HepG2 (cell line): ENCODE results near the gene AK3. TPM values are rescaled to one million over a fixed set of nuclear protein-coding genes. Genes with fewer than 3 reads are reported as not detected.

ENCODE experiments used
- ATRX ChIP-seq: sonication (generic); formaldehyde crosslinking; IDR thresholded peaks from 2 replicates; pipeline ENCODE4 v1.4.0; 2020; ENCODE audit warnings: missing genetic modification reagents, borderline replicate concordance
- ELF1 ChIP-seq: sonication (generic); formaldehyde crosslinking; IDR thresholded peaks from 2 replicates; pipeline ENCODE4 v1.4.0; 2020; ENCODE audit warnings: missing genetic modification reagents
- ETV5 ChIP-seq: IDR thresholded peaks from 2 replicates; pipeline ENCODE4 v1.6.1; 2018; ENCODE audit warnings: missing biosample characterization, missing genetic modification reagents, inconsistent platforms, borderline replicate concordance
- RAD21 ChIP-seq: fragments of 450-650 bp; formaldehyde crosslinking; IDR thresholded peaks from 2 replicates; pipeline ENCODE4 v1.5.0; 2020; ENCODE audit warnings: mild to moderate bottlenecking
- ZBTB38 ChIP-seq: sonication (generic); formaldehyde crosslinking; IDR thresholded peaks from 2 replicates; pipeline ENCODE4 v1.5.1; 2020; ENCODE audit warnings: mild to moderate bottlenecking, missing genetic modification reagents
- ZNF292 ChIP-seq: sonication (generic); formaldehyde crosslinking; IDR thresholded peaks from 2 replicates; pipeline ENCODE4 v1.8.1; 2022; ENCODE audit warnings: mild to moderate bottlenecking, low read depth, missing genetic modification reagents, borderline replicate concordance
- polyA plus RNA-seq, 8 experiments: library from polyadenylated mRNA; depleted of rRNA in 3 of 8; stranded (reverse) in 7 of 8; unstranded in 1 of 8; fragments of >200 nt; fragmentation: Illumina TruSeq in 4 of 8; extraction: Trizol in 4 of 8; gene quantifications; 2 replicates each; pipeline versions ENCODE4 v1.2.1 to v1.2.3, GENCODE V29; 2011 to 2016; ENCODE audit warnings: low read depth in 4 of 8, missing spikeins in 1 of 8, mixed read lengths in 1 of 8; ENCODE audit not compliant: insufficient read depth in 1 of 8
- total RNA-seq, 5 experiments: library from RNA; depleted of rRNA; stranded (reverse); fragments of >200 nt; fragmentation: Illumina TruSeq; extraction: Trizol; gene quantifications; 2 replicates each; pipeline ENCODE4 v1.2.3, GENCODE V29; 2016; ENCODE audit warnings: low read depth in 1 of 5
- TF ChIP-seq, protein P1 (sequence below): sonication (generic); formaldehyde crosslinking; IDR thresholded peaks from 2 replicates; pipeline ENCODE4 v1.5.0; 2020; ENCODE audit warnings: mild to moderate bottlenecking, missing genetic modification reagents, borderline replicate concordance
- TF ChIP-seq, protein P2 (sequence below), 2 experiments: IDR thresholded peaks; 2 replicates each; pipeline ENCODE4 v1.6.1; 2011 to 2012; ENCODE audit warnings: low read length in 2 of 2, borderline replicate concordance in 1 of 2, low read depth in 1 of 2, mild to moderate bottlenecking in 1 of 2, moderate library complexity in 1 of 2
- TF ChIP-seq, protein P3 (sequence below): IDR thresholded peaks from 2 replicates; pipeline ENCODE4 v1.6.1; 2016; ENCODE audit warnings: mild to moderate bottlenecking
- TF ChIP-seq, protein P4 (sequence below): sonication (generic); formaldehyde crosslinking; IDR thresholded peaks from 2 replicates; pipeline ENCODE4 v1.4.0; 2020; ENCODE audit warnings: mild to moderate bottlenecking, missing genetic modification reagents, borderline replicate concordance

AK3 gene
- total and polyA plus RNA-seq, 2 of the 13 experiments (the other 11 are each of a cell fraction or from before 2014, with no cell fraction given) = 76.8 to 109 TPM

DNA sequence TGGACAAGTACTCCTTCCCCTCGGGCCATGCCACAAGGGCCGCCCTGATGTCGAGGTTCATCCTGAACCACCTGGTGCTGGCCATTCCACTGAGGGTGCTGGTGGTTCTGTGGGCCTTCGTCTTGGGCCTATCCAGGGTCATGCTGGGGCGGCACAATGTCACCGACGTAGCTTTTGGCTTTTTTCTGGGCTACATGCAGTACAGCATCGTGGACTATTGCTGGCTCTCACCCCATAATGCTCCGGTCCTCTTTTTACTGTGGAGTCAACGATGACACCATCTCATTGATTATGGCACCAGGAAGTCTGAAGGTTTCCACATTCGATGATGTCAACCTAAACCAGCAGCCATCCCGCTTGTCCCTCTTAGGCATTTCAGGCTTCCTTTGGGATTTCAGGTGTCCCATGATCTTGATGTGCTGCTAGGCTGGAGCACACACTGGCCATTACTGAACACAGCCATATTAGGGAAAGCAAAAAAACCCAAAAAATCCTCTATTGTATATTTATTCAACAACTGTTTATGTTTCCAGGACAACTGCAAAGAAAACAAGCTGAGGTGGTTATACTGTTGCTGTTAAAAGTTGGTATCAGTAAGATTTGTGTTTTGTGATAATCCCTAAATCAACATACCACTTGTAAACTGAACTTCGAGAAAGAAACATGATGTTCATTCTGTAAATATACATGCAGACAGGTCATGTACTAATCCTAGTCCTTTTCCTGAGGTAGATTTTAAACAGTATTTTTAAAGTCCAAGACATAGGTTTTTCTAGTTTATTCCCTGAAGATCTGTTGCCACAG, 77.8 kb downstream of the AK3 start (continued):
- TF ChIP-seq, protein P1, sequence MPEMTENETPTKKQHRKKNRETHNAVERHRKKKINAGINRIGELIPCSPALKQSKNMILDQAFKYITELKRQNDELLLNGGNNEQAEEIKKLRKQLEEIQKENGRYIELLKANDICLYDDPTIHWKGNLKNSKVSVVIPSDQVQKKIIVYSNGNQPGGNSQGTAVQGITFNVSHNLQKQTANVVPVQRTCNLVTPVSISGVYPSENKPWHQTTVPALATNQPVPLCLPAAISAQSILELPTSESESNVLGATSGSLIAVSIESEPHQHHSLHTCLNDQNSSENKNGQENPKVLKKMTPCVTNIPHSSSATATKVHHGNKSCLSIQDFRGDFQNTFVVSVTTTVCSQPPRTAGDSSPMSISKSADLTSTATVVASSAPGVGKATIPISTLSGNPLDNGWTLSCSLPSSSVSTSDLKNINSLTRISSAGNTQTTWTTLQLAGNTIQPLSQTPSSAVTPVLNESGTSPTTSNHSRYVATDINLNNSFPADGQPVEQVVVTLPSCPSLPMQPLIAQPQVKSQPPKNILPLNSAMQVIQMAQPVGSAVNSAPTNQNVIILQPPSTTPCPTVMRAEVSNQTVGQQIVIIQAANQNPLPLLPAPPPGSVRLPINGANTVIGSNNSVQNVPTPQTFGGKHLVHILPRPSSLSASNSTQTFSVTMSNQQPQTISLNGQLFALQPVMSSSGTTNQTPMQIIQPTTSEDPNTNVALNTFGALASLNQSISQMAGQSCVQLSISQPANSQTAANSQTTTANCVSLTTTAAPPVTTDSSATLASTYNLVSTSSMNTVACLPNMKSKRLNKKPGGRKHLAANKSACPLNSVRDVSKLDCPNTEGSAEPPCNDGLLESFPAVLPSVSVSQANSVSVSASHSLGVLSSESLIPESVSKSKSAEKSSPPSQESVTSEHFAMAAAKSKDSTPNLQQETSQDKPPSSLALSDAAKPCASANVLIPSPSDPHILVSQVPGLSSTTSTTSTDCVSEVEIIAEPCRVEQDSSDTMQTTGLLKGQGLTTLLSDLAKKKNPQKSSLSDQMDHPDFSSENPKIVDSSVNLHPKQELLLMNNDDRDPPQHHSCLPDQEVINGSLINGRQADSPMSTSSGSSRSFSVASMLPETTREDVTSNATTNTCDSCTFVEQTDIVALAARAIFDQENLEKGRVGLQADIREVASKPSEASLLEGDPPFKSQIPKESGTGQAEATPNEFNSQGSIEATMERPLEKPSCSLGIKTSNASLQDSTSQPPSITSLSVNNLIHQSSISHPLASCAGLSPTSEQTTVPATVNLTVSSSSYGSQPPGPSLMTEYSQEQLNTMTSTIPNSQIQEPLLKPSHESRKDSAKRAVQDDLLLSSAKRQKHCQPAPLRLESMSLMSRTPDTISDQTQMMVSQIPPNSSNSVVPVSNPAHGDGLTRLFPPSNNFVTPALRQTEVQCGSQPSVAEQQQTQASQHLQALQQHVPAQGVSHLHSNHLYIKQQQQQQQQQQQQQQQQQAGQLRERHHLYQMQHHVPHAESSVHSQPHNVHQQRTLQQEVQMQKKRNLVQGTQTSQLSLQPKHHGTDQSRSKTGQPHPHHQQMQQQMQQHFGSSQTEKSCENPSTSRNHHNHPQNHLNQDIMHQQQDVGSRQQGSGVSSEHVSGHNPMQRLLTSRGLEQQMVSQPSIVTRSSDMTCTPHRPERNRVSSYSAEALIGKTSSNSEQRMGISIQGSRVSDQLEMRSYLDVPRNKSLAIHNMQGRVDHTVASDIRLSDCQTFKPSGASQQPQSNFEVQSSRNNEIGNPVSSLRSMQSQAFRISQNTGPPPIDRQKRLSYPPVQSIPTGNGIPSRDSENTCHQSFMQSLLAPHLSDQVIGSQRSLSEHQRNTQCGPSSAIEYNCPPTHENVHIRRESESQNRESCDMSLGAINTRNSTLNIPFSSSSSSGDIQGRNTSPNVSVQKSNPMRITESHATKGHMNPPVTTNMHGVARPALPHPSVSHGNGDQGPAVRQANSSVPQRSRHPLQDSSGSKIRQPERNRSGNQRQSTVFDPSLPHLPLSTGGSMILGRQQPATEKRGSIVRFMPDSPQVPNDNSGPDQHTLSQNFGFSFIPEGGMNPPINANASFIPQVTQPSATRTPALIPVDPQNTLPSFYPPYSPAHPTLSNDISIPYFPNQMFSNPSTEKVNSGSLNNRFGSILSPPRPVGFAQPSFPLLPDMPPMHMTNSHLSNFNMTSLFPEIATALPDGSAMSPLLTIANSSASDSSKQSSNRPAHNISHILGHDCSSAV (CRISPR knock-in tag) = no peak
- TF ChIP-seq ZNF292 (CRISPR knock-in tag) (peak; percentile 5; the same call in 1 of the 2 replicates), ATRX (no peak), ELF1 (peak; percentile 53; the same call in 1 of the 2 replicates), ZBTB38 (CRISPR knock-in tag) (0 out of 2 replicates have a peak, but pooled peaks have one; percentile 11), ETV5 (CRISPR knock-in tag) (peak; percentile 1; the same call in 1 of the 2 replicates), RAD21 (CRISPR knock-in tag) (no peak)
- TF ChIP-seq, protein P2, sequence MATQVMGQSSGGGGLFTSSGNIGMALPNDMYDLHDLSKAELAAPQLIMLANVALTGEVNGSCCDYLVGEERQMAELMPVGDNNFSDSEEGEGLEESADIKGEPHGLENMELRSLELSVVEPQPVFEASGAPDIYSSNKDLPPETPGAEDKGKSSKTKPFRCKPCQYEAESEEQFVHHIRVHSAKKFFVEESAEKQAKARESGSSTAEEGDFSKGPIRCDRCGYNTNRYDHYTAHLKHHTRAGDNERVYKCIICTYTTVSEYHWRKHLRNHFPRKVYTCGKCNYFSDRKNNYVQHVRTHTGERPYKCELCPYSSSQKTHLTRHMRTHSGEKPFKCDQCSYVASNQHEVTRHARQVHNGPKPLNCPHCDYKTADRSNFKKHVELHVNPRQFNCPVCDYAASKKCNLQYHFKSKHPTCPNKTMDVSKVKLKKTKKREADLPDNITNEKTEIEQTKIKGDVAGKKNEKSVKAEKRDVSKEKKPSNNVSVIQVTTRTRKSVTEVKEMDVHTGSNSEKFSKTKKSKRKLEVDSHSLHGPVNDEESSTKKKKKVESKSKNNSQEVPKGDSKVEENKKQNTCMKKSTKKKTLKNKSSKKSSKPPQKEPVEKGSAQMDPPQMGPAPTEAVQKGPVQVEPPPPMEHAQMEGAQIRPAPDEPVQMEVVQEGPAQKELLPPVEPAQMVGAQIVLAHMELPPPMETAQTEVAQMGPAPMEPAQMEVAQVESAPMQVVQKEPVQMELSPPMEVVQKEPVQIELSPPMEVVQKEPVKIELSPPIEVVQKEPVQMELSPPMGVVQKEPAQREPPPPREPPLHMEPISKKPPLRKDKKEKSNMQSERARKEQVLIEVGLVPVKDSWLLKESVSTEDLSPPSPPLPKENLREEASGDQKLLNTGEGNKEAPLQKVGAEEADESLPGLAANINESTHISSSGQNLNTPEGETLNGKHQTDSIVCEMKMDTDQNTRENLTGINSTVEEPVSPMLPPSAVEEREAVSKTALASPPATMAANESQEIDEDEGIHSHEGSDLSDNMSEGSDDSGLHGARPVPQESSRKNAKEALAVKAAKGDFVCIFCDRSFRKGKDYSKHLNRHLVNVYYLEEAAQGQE (IDR thresholded peaks at IDR 0.05; ENCODE audit: borderline replicate concordance in 1 of 2, low read depth in 1 of 2, low read length in 2 of 2) = peak in 1 of 2 experiments; percentile 2; a peak in 1 of 4 replicates
- TF ChIP-seq, protein P3, sequence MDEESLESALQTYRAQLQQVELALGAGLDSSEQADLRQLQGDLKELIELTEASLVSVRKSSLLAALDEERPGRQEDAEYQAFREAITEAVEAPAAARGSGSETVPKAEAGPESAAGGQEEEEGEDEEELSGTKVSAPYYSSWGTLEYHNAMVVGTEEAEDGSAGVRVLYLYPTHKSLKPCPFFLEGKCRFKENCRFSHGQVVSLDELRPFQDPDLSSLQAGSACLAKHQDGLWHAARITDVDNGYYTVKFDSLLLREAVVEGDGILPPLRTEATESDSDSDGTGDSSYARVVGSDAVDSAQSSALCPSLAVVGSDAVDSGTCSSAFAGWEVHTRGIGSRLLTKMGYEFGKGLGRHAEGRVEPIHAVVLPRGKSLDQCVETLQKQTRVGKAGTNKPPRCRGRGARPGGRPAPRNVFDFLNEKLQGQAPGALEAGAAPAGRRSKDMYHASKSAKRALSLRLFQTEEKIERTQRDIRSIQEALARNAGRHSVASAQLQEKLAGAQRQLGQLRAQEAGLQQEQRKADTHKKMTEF (CRISPR knock-in tag) = peak; percentile 6; the same call in 1 of the 2 replicates
- TF ChIP-seq, protein P4, sequence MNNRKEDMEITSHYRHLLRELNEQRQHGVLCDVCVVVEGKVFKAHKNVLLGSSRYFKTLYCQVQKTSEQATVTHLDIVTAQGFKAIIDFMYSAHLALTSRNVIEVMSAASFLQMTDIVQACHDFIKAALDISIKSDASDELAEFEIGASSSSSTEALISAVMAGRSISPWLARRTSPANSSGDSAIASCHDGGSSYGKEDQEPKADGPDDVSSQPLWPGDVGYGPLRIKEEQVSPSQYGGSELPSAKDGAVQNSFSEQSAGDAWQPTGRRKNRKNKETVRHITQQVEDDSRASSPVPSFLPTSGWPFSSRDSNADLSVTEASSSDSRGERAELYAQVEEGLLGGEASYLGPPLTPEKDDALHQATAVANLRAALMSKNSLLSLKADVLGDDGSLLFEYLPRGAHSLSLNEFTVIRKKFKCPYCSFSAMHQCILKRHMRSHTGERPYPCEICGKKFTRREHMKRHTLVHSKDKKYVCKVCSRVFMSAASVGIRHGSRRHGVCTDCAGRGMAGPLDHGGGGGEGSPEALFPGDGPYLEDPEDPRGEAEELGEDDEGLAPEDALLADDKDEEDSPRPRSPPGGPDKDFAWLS (CRISPR knock-in tag) = no peak
